GM13976 (cell line): ENCODE measurements around the gene CASK.

ENCODE experiments used
- DNase-seq: peaks from one replicate; pipeline ENCODE4 v3.0.0; 2012; ENCODE audit warnings: low spot score
- CTCF ChIP-seq: IDR thresholded peaks from 2 replicates; pipeline ENCODE4 v1.5.1; 2012; ENCODE audit warnings: borderline replicate concordance, mild to moderate bottlenecking; ENCODE audit not compliant: insufficient read depth; ENCODE audit errors: extremely low read depth, missing control alignments, control extremely low read depth
- in situ Hi-C: fragments of 300-500 bp; cut with MboI; formaldehyde crosslinking; loops from one replicate; pipeline ENCODE4 v1.12.0; 2022; ENCODE audit warnings: low sequenced_read_pairs, mixed read lengths, inconsistent platforms; ENCODE audit not compliant: unreplicated experiment

CASK gene

DNA sequence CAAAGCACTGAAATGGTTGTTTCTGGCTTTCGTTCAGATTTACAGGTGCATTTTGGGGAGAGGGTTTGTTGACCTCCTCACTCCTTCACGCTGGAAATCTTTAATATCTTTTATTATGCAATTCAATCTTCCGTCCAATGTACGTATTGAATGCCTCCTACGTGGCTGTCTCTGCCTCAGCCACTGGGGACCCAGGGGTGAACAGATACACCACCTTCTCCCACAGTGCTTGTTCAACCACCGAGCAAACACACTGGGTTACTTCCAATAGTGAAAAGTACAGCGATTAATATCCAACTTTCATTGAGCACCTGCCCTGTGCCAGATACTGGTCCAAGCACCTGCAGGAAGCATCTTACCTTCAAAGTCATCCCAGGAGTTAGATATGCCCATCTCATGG lies 424.2 kb downstream of the CASK start:
- TF ChIP-seq CTCF = no peak
- in situ Hi-C loops = no loop called here
- DNase-seq = no peak

- DNase-seq = no peak
- in situ Hi-C loops = no loop called here
- no peak for TF ChIP-seq CTCF
Observed at GRCh38 chrX:41491267-41492004, 431.9 kb downstream of the CASK start.

- no peak for DNase-seq
- TF ChIP-seq CTCF = no peak
- in situ Hi-C loops = no loop called here
Observed at GRCh38 chrX:41490446-41490845, 432.9 kb downstream of the CASK start.

GRCh38 chrX:41482154-41482850 lies 441.1 kb downstream of the CASK start:
- in situ Hi-C loops = no loop called here
- TF ChIP-seq CTCF = no peak
- DNase-seq = no peak

- in situ Hi-C loops = no loop called here
- peak; percentile 23 for TF ChIP-seq CTCF
- peak; percentile 62 for DNase-seq
Observed at GRCh38 chrX:41481264-41482109, 441.9 kb downstream of the CASK start.

- in situ Hi-C loops = no loop called here
- DNase-seq = no peak
- no peak for TF ChIP-seq CTCF
Observed at GRCh38 chrX:41480508-41481260, 442.7 kb downstream of the CASK start.
